Adrenal gland (tissue), 12 donors: ENCODE measurements around the gene ACSL6. TPM values are rescaled to one million over a fixed set of nuclear protein-coding genes. Genes with fewer than 3 reads are reported as not detected.

ENCODE experiments used
- DNase-seq, 7 donors: peaks; one replicate each; pipeline ENCODE4 v3.0.0-alpha.2; 2019 to 2020
- H3K27ac ChIP-seq, 5 donors: fragments of 200-600 bp; sonication (generic) in 4 of 5; 1 replicate in 3 of 5; 2 replicates in 2 of 5; pipeline versions ENCODE4 v1.5.1 to v1.8.0; 2016 to 2020; ENCODE audit warnings: mild to moderate bottlenecking in 1 of 5
- H3K27me3 ChIP-seq: fragments of 200-600 bp; 2 replicates; pipeline ENCODE4 v1.8.0; 2021
- H3K36me3 ChIP-seq, 2 donors: fragments of 200-600 bp; replicated peaks in 1 of 2; 1 replicate in 1 of 2; 2 replicates in 1 of 2; pipeline versions ENCODE4 v1.5.1 to v1.8.0; 2018 to 2022
- H3K4me1 ChIP-seq, 2 donors: fragments of 200-600 bp; replicated peaks in 1 of 2; 1 replicate in 1 of 2; 2 replicates in 1 of 2; pipeline versions ENCODE4 v1.5.1 to v1.8.0; 2018 to 2021
- H3K4me3 ChIP-seq, 4 donors: fragments of 200-600 bp; sonication (generic) in 3 of 4; one replicate each; pipeline ENCODE4 v1.5.1; 2016 to 2018
- H3K9me3 ChIP-seq, 3 donors: fragments of 200-600 bp; sonication (generic) in 1 of 3; replicated peaks in 1 of 3; 1 replicate in 2 of 3; 2 replicates in 1 of 3; pipeline versions ENCODE4 v1.5.1 to v1.8.0; 2016 to 2021
- POLR2A ChIP-seq, 2 donors: fragments of 450-650 bp; IDR thresholded peaks; one replicate each; pipeline ENCODE4 v1.6.1; 2017; ENCODE audit warnings: antibody characterized with exemption in 2 of 2, mild to moderate bottlenecking in 2 of 2, moderate library complexity in 1 of 2
- WGBS, 4 donors: extraction: QIAGEN DNeasy Blood & Tissue Kit in 2 of 4; methylation state at CpG; one replicate each; pipeline versions ENCODE4 v1.1.5 to v1.1.7; 2013 to 2017; 5-methylcytosine and 5-hydroxymethylcytosine counted together
- intact Hi-C, 2 donors: fragments of 100-400 bp; cut with DNase I; formaldehyde crosslinking; loops; one replicate each; pipeline versions ENCODE4 v1.14.1 to v1.15.0; 2022 to 2023
- polyA plus RNA-seq, 3 donors: library from polyadenylated mRNA; stranded (reverse); fragments of 200-250 nt in 2 of 3; fragments of 350-450 nt in 1 of 3; fragmentation: Illumina TruSeq in 1 of 3; extraction: RNeasy Lipid Tissue Mini Kit (QIAGEN cat#74804) in 1 of 3; gene quantifications; one replicate each; pipeline ENCODE4 v1.2.3, GENCODE V29; 2013 to 2014
- total RNA-seq, 9 donors: library from RNA; depleted of rRNA in 4 of 9; stranded (reverse); fragments of >200 nt in 4 of 9; fragments of 120-200 nt in 1 of 9; fragmentation: NEBNext Ultra II Directional in 1 of 9; extraction: Animal tissue kit (Norgen Biotek cat#: 25700) in 1 of 9; gene quantifications; one replicate each; pipeline versions ENCODE4 v1.1.0 to v1.2.4, GENCODE V29; 2013 to 2023
- TF ChIP-seq, protein P1 (sequence below), 6 experiments: fragments of 450-650 bp in 4 of 6; fragments of 200-600 bp in 2 of 6; sonication (generic) in 1 of 6; IDR thresholded peaks; 1 replicate in 5 of 6; 2 replicates in 1 of 6; pipeline versions ENCODE4 v1.5.1 to v1.8.0; 2016 to 2021; ENCODE audit warnings: antibody characterized with exemption in 6 of 6, mild to moderate bottlenecking in 2 of 6, moderate library complexity in 1 of 6
- donor health status: healthy with polysubstance abuse.
- donor health status: Bipolar disorder and iron deficiency.
- donor health status: DM: yes; HTN: yes; CAD: no.
- donor health status: DM: no; HTN: no; CAD: no.
- donor health status: DM: no; HTN: no; CAD: no.
- donor health status: DM: yes; HTN: yes; CAD: no.

The ACSL6 gene
- total and polyA plus RNA-seq, 12 donors: 2.5 to 14.5 (median 7.2) TPM

DNA sequence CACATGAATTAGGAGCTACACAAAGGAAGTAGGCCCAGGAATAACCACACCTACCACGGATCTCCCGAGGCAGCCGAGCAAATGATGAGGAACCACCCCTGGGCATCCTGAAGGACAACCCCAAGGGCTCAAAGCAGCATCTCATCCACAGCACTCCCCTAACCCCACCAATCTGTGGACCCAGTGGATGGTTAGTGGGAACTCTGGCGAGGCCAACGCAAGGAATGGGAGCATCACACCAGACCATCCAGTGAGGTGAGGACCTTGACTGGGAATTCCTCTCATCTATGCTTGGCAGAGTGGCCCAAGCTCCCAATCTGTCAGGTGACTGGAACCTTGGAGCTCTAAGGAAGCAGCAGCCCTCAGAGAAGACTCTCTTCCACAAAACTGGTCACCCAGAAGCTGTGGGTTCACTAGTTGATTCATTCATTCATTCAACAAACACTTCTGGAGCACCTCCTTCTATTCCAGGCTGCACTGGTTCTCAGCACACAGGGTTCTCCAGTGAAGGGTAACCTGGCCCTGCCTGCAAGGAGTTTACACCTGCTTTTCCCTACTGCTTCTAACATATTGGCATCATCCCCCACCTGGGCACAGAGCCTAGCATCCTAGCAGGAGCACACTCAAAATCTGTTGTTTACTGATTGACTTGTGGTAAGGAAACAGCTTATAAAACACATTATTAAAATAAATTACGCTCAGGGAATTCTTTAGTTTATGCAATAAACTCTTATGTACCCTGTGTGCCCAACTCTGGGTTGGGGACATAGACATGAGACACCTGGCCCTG lies 4.9 kb downstream of the ACSL6 start:
- Histone ChIP-seq H3K27me3 (no peaks in the 10 kb centered on the region), H3K27ac (no peak overlapping the region), H3K4me3 (no peak overlapping the region), H3K36me3 (no peaks in the 10 kb centered on the region), H3K4me1 (peaks cover 31 to 38% of the 10 kb centered on the region in 2 donors), H3K9me3 (no peaks in the 10 kb centered on the region)
- TF ChIP-seq, protein P1, sequence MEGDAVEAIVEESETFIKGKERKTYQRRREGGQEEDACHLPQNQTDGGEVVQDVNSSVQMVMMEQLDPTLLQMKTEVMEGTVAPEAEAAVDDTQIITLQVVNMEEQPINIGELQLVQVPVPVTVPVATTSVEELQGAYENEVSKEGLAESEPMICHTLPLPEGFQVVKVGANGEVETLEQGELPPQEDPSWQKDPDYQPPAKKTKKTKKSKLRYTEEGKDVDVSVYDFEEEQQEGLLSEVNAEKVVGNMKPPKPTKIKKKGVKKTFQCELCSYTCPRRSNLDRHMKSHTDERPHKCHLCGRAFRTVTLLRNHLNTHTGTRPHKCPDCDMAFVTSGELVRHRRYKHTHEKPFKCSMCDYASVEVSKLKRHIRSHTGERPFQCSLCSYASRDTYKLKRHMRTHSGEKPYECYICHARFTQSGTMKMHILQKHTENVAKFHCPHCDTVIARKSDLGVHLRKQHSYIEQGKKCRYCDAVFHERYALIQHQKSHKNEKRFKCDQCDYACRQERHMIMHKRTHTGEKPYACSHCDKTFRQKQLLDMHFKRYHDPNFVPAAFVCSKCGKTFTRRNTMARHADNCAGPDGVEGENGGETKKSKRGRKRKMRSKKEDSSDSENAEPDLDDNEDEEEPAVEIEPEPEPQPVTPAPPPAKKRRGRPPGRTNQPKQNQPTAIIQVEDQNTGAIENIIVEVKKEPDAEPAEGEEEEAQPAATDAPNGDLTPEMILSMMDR (IDR thresholded peaks at IDR 0.05): no peak
- TF ChIP-seq POLR2A (IDR thresholded peaks at IDR 0.05): no peak
- intact Hi-C loops: loop anchor here (5.0 to 10.0 kb wide), 4 partner anchors 194 to 842 kb away; partner anchors contain the start of gene HINT1 (in 1 of the 2)
- DNase-seq: no peak
- WGBS, 4 donors: 90 to 96% (median 93%) methylated on average over 4 to 6 of the region's 6 CpGs

DNA sequence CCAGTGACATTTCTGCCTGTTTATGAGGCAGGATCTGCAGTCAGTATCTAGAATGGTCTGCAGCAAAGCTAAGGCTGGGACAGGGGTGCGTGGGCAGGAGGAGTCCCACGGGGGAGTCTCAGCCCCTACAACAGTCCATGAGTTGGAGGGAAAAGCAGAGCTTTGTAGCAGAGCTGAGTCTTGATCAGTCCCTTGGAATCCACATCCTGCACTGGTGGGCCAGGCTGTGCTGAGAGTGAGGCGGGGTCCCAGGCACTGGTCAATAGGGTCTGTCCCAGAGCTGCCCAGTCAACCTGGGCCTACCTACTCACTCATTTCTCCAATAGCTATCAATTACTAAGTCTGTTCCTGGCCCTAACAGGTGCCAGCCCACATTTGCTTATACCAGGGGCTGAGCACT lies 5.9 kb downstream of the ACSL6 start:
- intact Hi-C loops: loop anchor here (5.0 to 10.0 kb wide), 4 partner anchors 193 to 841 kb away; partner anchors contain the start of gene HINT1 (in 1 of the 2)
- Histone ChIP-seq H3K36me3 (no peaks in the 10 kb centered on the region), H3K4me3 (no peak overlapping the region), H3K27ac (no peak overlapping the region), H3K9me3 (no peaks in the 10 kb centered on the region), H3K4me1 (peaks cover 31 to 36% of the 10 kb centered on the region in 2 donors), H3K27me3 (no peaks in the 10 kb centered on the region)
- WGBS, 4 donors: 90 to 100% (median 94%) methylated on average over 2 to 3 of the region's 3 CpGs
- TF ChIP-seq POLR2A (IDR thresholded peaks at IDR 0.05): no peak
- TF ChIP-seq, protein P1 (IDR thresholded peaks at IDR 0.05): no peak
- DNase-seq: no peak

DNA sequence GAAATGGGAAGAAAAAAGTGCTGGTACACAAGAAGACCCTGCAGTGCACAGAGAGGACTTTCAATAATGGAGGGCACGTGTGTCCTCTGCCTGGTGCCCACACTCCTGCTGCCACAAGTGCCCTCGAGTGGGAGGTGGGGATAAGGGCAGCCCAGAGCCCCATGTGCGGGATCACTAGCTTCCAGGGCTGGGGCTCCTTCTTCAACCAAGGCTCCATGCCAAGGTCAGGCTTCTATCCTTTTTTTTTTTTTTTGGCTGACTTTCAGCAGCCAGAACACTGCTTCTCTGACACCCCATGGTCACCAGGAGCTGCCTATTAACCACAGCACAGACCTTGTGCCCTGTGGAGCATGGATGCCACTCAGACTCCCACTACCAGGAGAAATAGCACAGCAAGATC lies 7.5 kb downstream of the ACSL6 start:
- intact Hi-C loops: loop anchor here in 1 of 2 donors (10.0 kb wide), 2 partner anchors 579 to 839 kb away; partner anchors contain the start of gene HINT1
- H3K27ac ChIP-seq: peak overlapping the region in 3 of 5 donors; percentile 74 to 79 (median 78)
- DNase-seq: peak in 5 of 7 donors; percentile 29 to 58 (median 37)
- H3K4me1 ChIP-seq: peaks cover 31 to 45% of the 10 kb centered on the region in 2 donors
- 45 to 62% (median 57%) methylated on average over 3 of the region's 3 CpGs for WGBS, 4 donors
- H3K36me3 ChIP-seq: no peaks in the 10 kb centered on the region
- TF ChIP-seq POLR2A (IDR thresholded peaks at IDR 0.05): no peak
- TF ChIP-seq, protein P1 (IDR thresholded peaks at IDR 0.05): no peak
- H3K4me3 ChIP-seq: no peak overlapping the region
- H3K9me3 ChIP-seq: no peaks in the 10 kb centered on the region
- H3K27me3 ChIP-seq: no peaks in the 10 kb centered on the region

DNA sequence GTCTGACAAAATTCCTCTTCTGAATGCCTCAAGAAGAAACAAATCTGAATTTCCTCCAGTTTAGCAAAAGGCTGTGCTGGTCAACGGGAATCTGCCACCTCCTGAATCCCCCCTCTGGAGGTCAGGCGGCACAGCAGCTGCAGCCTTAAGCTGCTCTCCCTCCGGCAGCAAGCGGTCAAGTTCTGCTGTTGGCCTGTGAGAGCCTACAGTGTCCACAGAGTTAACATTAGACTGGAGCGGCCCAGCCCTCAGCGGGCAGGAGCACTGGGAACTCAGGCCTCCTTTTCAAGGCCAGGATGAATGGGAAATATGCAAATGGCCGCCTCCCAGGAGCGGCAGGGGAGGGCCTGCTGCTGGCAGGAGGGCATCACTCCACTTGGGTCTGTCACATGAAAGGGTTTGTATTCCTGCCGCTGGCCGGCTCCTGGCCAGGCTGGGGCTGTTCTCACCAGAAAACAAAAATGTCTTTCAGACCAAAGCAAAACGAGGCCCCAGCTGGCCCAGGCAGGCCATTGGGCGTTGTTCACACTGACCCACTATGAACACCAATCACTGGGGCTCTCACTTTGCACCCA lies 8.2 kb downstream of the ACSL6 start:
- Histone ChIP-seq H3K9me3 (no peaks in the 10 kb centered on the region), H3K27ac (peak overlapping the region in 3 of 5 donors; percentile 78 to 81 (median 79)), H3K27me3 (no peaks in the 10 kb centered on the region), H3K4me3 (no peak overlapping the region), H3K36me3 (no peaks in the 10 kb centered on the region), H3K4me1 (peaks cover 31 to 45% of the 10 kb centered on the region in 2 donors)
- intact Hi-C loops: loop anchor here in 1 of 2 donors (10.0 kb wide), 2 partner anchors 578 to 838 kb away; partner anchors contain the start of gene HINT1
- DNase-seq: peak; percentile 55 to 89 (median 79)
- TF ChIP-seq POLR2A (IDR thresholded peaks at IDR 0.05): no peak
- TF ChIP-seq, protein P1 (IDR thresholded peaks at IDR 0.05): peak in 2 of 6 experiments; percentile 7 to 17
- 31 to 60% (median 36%) methylated on average over 2 to 12 of the region's 12 CpGs for WGBS, 4 donors
